Pancreas (tissue), 10 donors: ENCODE results near the gene MCF2L2. TPM values are rescaled to one million over a fixed set of nuclear protein-coding genes. Genes with fewer than 3 reads are reported as not detected.
A peak's percentile ranks its signal among the peaks of the same experiment; 100 is the strongest.

Experiments
- ATAC-seq, 4 donors: fragments of 200-7000 bp; cut with Tn5 transposase; one replicate each; pipeline versions ENCODE4 v1.8.0 to v1.9.1; 2020; ENCODE audit warnings: mild to moderate bottlenecking in 4 of 4, moderate library complexity in 4 of 4
- DNase-seq, 6 donors: peaks; one replicate each; pipeline ENCODE4 v3.0.0-alpha.2; 2020
- FAIRE-seq: peaks from 2 replicates; lab custom pipeline; 2012; peaks lifted over from hg19 to GRCh38; lab: Jason Lieb, UNC
- H3K27ac ChIP-seq, 4 donors: fragments of 200-600 bp; sonication (generic); 1 replicate in 3 of 4; 2 replicates in 1 of 4; pipeline versions ENCODE4 v1.5.0 to v1.8.0; 2020
- H3K27me3 ChIP-seq, 4 donors: fragments of 200-600 bp; one replicate each; pipeline ENCODE4 v1.8.0; 2021
- H3K36me3 ChIP-seq, 3 donors: fragments of 200-600 bp; sonication (generic) in 1 of 3; one replicate each; pipeline versions ENCODE4 v1.5.0 to v1.8.0; 2020 to 2021
- H3K4me1 ChIP-seq, 3 donors: fragments of 200-600 bp; one replicate each; pipeline ENCODE4 v1.8.0; 2021
- H3K4me3 ChIP-seq, 4 donors: fragments of 200-600 bp; sonication (generic) in 2 of 4; one replicate each; pipeline versions ENCODE4 v1.5.0 to v1.8.0; 2020 to 2021
- H3K9me3 ChIP-seq, 4 donors: fragments of 200-600 bp; one replicate each; pipeline ENCODE4 v1.8.0; 2021
- CTCF ChIP-seq, 4 donors: fragments of 200-600 bp; sonication (generic) in 3 of 4; IDR thresholded peaks; one replicate each; pipeline versions ENCODE4 v1.5.0 to v1.8.0; 2021; ENCODE audit warnings: antibody characterized with exemption in 4 of 4
- WGBS, 2 donors: extraction: QIAGEN DNeasy Blood & Tissue Kit; methylation state at CpG; one replicate each; pipeline ENCODE4 v1.1.7; 2013; 5-methylcytosine and 5-hydroxymethylcytosine counted together
- intact Hi-C, 3 donors: fragments of 100-400 bp; cut with DNase I; formaldehyde crosslinking; loops; one replicate each; pipeline versions ENCODE4 v1.11.1 to v1.14.2; 2022
- polyA plus RNA-seq, 2 donors: library from polyadenylated mRNA; stranded (reverse); fragments of 200-250 nt; gene quantifications; one replicate each; pipeline ENCODE4 v1.2.3, GENCODE V29; 2013
- total RNA-seq, 6 donors: library from RNA; stranded (reverse); fragmentation: NEBNext Ultra II Directional in 4 of 6; extraction: Animal tissue kit (Norgen Biotek cat#: 25700) in 4 of 6; gene quantifications; one replicate each; pipeline versions ENCODE4 v1.2.1 to v1.2.4, GENCODE V29; 2021 to 2023
- donor health status: healthy with polysubstance abuse.
- donor health status: DM: no; HTN: no; CAD: no; lungs with moderate emphysema.
- donor health status: DM: no; HTN: no; CAD: no.
- donor health status: control.
- donor health status: control.
- donor health status: Bipolar disorder and iron deficiency.
- donor health status: DM: yes; HTN: yes; CAD: no.
- donor health status: DM: no; HTN: no; CAD: no.
- donor health status: DM: no; HTN: no; CAD: no.
- donor health status: DM: yes; HTN: yes; CAD: no.

MCF2L2 gene
- total and polyA plus RNA-seq, 8 donors, result 0.54 to 2.0 (median 0.97) TPM

DNA sequence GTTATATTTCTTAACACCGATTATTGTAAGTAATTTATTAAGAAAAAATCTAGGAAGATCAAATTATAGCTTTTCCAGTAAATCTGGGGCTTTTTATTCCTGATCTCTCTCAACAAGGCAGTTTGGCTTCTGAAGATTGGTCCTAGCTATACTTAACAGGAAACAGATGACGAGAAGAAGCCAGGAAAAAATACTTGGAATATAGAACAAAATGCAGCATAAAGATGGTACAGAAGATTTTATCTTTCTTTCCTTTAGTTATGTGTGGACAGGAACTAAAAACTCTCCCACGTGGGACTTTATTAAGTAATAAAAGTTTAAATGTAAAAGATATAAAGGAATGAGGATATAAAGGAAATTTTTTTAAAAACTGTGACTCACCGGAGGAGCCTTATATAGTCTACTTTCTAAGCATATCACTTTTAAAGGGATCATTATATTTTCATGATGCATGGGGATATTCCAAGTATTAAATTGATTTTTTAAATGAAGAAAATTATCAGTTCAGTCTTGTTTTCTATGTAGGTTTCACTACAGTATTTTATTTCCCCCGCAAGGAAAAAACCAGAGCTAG, 167.2 kb downstream of the MCF2L2 start:
- Histone ChIP-seq H3K27me3 (no peaks in the 10 kb centered on the region), H3K4me3 (no peak overlapping the region), H3K36me3 (no peaks in the 10 kb centered on the region), H3K9me3 (no peaks in the 10 kb centered on the region), H3K27ac (peak overlapping the region in 1 of 4 donors; percentile 16), H3K4me1 (peaks cover 0 to 23% (median 12%) of the 10 kb centered on the region in 3 donors)
- WGBS, 2 donors, result 79 to 84% methylated on average over 5 of the region's 5 CpGs
- DNase-seq, result no peak
- no peak for FAIRE-seq
- no peak for TF ChIP-seq CTCF (IDR thresholded peaks at IDR 0.05)
- no peak for ATAC-seq
- intact Hi-C loops, result no loop called here

DNA sequence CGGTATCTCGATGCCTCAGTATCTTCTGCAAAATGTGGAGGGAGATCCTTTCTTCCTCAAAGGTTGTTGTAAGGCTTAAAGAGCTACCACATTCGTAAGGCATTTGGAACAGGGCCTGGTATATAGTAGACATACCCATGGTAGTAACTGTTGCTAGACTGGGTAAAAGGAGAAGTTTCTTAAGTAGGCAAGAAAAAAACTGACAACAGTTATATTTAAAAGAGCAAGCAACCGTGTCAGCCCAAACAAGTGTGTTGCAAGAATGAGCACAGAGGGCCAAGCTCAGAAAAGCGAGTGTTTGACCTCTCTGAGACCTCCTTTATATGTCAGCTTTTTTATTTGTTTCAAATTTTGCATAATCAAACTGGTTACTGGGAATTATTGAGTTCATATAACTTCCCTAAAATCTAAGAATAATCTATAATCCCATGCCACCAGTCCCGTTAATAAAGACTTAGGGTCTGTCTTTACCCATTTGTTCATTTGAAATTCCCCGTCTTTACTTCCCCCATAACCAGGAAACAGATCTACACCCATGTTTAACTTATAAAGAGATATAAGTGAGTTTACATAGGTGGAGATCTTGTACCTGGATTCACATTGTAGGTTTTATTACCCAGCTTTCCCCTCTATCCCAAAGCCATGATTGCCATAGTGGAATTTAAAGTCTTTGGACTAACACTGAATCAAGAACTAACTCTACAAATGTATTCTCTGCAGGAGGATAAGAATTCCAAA, 168.1 kb downstream of the MCF2L2 start:
- Histone ChIP-seq H3K4me3 (no peak overlapping the region), H3K27ac (peak overlapping the region in 1 of 4 donors; percentile 16), H3K27me3 (no peaks in the 10 kb centered on the region), H3K4me1 (peaks cover 0 to 24% (median 6%) of the 10 kb centered on the region in 3 donors), H3K9me3 (no peaks in the 10 kb centered on the region), H3K36me3 (no peaks in the 10 kb centered on the region)
- intact Hi-C loops, result no loop called here
- TF ChIP-seq CTCF (IDR thresholded peaks at IDR 0.05), result no peak
- 57% methylated on average over 7 of the region's 7 CpGs for WGBS, 2 donors
- DNase-seq (no peak), FAIRE-seq (no peak), ATAC-seq (peak in 3 of 4 donors; percentile 33 to 71 (median 63))

- Histone ChIP-seq H3K4me1 (peaks cover 0 to 17% (median 0%) of the 10 kb centered on the region in 3 donors), H3K27ac (peak overlapping the region in 2 of 4 donors; percentile 13 to 16)
- FAIRE-seq, result no peak
Measured at GRCh38 chr3:183259621-183260020, 168.8 kb downstream of the MCF2L2 start.

GRCh38 chr3:183259087-183259486, 169.3 kb downstream of the MCF2L2 start:
- H3K4me3 ChIP-seq, result no peak overlapping the region
- WGBS, 2 donors, result 72 to 83% methylated on average over 3 of the region's 3 CpGs
- H3K27ac ChIP-seq, result no peak overlapping the region
- TF ChIP-seq CTCF (IDR thresholded peaks at IDR 0.05), result no peak
- no peak for DNase-seq
- no peak for FAIRE-seq
- no peak for ATAC-seq
- peaks cover 0 to 13% (median 0%) of the 10 kb centered on the region in 3 donors for H3K4me1 ChIP-seq
- H3K9me3 ChIP-seq, result no peaks in the 10 kb centered on the region
- intact Hi-C loops, result no loop called here
- no peaks in the 10 kb centered on the region for H3K36me3 ChIP-seq
- H3K27me3 ChIP-seq, result no peaks in the 10 kb centered on the region

More at GRCh38 chr3:183259621-183260020, 168.8 kb downstream of the MCF2L2 start:
- ATAC-seq, result peak in 3 of 4 donors; percentile 7 to 21 (median 20)
- H3K27me3 ChIP-seq, result no peaks in the 10 kb centered on the region
- no peaks in the 10 kb centered on the region for H3K36me3 ChIP-seq
- intact Hi-C loops, result no loop called here
- no peaks in the 10 kb centered on the region for H3K9me3 ChIP-seq
- no peak for TF ChIP-seq CTCF (IDR thresholded peaks at IDR 0.05)
- DNase-seq, result no peak
- no peak overlapping the region for H3K4me3 ChIP-seq
- 84% methylated on average over 2 of the region's 2 CpGs for WGBS, 2 donors

DNA sequence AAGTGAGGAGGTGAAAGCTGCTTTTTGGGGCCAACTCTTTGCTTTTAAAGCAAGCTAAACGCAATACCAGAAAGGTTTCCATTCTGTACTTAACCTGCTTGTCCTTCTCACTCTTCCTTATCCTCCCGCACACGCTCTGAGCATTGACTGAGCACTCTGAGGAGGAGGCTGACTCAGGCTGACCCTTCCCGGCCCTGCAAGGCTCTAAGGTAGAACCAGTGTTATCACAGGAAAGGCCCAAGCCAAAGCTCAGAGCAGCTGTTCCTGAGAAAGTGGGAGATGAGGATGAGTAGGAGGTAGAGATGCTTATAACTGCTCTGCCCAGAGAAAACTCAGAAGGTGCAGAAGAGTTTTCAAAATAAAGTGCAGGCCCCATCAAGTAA, 173.1 kb downstream of the MCF2L2 start:
- 62 to 72% methylated on average over 4 of the region's 4 CpGs for whole genome bisulfite sequencing, 2 donors
- no peak for DNase-seq
- Histone ChIP-seq H3K4me1 (peaks cover 0 to 8% (median 0%) of the 10 kb centered on the region in 3 donors), H3K27ac (peak overlapping the region in 2 of 4 donors; percentile 95 to 97), H3K27me3 (no peaks in the 10 kb centered on the region), H3K36me3 (no peaks in the 10 kb centered on the region), H3K4me3 (peak overlapping the region in 2 of 4 donors; percentile 71 to 91), H3K9me3 (no peaks in the 10 kb centered on the region)
- FAIRE-seq, result no peak
- no peak for ATAC-seq
- TF ChIP-seq CTCF (IDR thresholded peaks at IDR 0.05), result no peak
- intact Hi-C loops, result no loop called here
